ENCODE results near the gene ZNF91. TPM values are rescaled to one million over a fixed set of nuclear protein-coding genes. Genes with fewer than 3 reads are reported as not detected.
"Not testable (repeated sequence)": the region's sequence is repeated elsewhere in the genome, so short reads cannot be mapped to it uniquely, and the experiment has no call there.

ZNF91 gene
- total RNA-seq, 1 experiment from 2014 or later, result 7.5 TPM

DNA sequence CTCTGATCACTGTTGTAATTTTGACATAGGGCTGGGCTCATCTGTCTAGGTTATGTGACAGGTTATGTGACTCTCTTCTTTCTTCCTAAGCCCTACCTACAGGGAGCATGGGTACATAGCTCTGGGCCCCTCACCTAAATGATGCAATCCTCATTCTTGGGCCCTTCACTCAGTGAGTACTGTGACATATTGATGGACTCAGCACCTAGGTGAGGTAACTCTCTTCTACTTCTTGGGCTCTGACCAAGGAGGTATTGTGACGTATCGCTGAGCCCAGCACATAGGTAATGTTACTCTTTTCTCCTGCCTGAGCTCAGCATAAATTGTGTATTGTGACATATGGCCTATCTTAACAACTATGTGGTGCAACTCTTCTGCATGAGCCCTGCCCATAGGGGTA is 76.3 kb downstream of the ZNF91 start:
- not testable (repeated sequence) for DNase-seq (ENCODE audit: low read depth)

DNA sequence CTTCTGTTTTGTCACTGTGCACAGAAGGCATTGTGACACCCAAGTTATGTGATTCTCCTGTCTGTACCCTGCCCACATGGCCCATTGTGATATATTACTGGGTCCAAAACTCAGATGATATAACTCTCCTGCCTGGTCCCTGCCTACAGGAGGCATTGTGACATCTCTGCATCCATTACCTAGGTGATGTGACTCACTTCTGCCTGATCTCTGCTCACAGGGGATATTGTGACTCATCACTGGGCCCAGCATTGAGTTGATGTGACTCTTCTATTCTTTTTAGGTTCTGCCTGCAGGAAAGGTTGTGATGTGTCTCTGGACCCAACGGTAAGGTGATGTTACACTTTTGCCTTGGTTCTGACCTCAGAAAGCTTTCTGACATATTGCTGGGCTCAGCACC is 77.1 kb downstream of the ZNF91 start:
- DNase-seq (ENCODE audit: low read depth), result no peak

DNA sequence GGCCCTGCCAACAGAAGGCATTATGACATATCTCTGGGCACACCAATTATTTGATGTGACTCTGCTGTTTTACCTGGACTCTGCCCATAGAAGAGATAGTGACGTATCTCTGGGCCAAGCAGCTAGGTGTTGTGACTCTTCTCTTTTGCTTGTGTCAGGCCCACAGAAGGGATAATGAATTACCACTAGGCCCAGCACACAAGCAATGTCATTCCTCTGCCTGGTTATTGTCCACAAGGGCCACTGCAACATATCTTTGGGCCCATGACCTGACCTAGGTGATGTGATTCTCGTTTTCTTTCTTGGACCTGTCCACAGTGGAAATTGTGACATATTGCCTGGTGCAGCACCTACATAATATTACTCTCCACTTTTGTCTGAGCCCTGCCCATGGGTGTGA is 80.0 kb downstream of the ZNF91 start:
- DNase-seq (ENCODE audit: low read depth), result no peak

DNA sequence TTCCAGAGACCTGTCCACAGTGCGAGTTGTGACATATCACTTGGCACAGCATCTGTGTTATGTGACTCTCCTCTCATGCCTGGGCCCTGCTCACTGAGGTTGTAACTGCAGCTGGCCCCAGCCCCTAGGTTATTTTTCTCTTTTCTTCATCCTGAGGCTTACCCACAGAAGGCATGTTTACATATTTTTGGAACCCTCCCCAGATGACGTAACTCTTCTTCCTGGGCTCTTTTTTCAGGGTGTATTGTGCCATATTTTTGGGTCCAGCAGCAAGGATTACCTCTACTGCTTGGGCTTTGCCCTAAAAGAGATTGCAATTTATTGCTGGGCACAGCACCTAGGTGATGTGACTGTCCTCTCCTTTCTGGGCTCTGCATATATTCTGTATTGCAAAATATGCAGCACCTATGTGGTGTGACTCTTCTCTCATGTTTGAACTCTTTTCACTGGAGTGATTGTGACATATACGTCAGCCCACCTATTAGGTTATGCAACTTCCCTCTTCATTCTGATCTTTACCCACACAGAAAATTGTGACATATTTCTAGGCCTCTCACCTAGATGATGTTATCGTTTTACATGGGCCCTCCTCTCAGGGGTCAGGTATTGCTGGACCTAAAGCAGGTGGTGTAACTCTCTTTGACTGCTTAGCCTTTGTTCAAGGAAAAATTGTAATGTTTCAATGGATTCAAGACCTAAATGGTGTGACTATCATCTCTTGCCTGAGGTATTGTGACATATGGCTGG is 80.6 kb downstream of the ZNF91 start:
- DNase-seq (ENCODE audit: low read depth), result no peak

DNA sequence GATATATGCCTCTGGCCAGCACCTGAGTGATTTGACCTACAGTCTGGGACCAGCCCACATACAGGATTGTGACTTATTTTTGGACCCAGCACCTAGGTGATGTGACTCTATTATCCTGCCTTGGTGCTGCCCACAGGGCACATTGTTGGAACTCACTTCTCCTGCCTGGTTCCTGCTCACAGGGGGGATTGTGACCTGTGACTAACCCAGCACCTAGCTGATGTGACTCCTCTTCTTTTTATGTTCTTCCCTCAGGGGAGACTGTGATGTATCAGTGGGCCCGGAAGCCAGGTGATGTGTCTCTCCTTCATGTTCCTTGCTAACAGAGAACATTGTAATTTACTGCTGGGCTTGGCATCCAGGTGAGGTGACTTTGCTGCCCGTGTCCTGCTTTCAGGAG is 82.1 kb downstream of the ZNF91 start:
- DNase-seq (ENCODE audit: low read depth), result no peak

DNA sequence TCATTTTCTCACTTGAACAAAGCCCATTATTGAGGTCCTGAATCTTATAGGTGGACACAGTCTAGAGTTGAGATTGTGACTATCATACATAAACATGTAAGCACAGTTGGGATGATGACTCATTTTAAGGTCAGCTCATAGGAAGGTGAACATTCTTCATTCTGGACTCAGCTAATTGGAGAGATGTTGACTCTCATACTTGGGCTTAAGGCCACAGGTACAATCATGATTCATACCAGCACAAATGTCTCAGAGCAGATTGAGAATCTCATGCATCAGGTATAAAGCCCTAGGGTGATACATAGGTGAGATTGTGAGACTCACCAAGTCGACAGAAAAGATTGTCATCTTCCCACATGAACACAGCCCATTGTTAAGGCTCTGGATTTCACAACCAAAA is 82.8 kb downstream of the ZNF91 start:
- no peak for DNase-seq (ENCODE audit: low read depth)

DNA sequence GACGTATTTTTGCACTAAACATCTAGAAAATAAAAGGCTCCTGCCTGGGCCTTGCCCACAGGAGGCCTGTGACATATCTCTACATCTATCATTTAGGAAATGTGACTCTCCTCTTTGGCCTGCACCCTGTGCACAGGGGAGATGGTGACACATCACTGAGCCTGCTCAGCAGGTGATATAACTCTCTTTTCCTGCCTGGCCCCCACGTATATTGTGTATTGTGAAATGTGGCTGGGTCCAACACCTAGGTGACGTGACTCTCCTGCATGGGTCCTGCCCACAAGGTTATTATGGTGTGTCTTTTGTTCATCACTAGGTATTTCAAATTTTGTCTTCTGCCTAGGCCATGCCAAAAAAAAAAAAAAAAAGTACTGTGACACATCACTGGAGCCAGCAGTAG is 83.7 kb downstream of the ZNF91 start:
- DNase-seq (ENCODE audit: low read depth), result no peak

DNA sequence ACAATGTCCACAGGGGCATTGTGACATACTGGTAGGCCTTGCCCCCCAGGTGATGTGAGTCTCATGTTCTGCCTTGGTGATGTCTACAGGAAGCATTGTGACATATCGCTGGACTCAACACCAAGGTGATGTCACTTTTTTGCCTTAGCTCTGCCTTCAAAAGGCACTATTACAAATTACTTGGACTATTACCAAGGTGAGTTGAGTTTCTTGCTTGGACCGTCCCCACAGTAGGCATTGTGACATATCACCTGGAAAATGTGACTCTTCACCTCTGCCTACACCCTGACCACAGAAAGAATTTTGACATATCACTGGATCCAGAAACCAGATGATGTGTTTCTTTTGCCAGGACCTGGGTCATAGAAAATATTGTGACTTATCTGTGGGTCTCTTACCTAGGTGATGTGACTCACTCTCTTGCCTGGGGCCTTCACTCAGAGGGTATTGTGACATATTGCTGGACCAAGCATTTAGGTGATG is 84.5 kb downstream of the ZNF91 start:
- no peak for DNase-seq (ENCODE audit: low read depth)

DNA sequence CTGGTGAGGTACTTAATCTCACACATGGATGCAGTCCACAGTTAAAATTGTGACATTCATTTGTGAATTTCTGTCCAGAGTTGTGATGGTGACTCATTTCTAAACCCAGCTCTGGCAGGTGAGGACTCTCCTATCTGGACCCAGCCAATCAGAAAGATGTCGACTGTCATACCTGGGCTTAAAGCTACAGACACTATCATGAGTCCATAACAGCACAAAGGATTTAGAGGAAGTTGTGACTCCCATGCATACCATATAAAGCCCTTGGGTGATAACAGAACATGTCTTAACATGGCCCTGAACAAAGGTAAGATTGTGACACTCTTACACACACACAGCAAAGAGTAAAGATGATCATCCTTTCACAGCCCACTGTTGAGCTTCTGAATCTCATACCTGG is 85.3 kb downstream of the ZNF91 start:
- DNase-seq (ENCODE audit: low read depth), result no peak

DNA sequence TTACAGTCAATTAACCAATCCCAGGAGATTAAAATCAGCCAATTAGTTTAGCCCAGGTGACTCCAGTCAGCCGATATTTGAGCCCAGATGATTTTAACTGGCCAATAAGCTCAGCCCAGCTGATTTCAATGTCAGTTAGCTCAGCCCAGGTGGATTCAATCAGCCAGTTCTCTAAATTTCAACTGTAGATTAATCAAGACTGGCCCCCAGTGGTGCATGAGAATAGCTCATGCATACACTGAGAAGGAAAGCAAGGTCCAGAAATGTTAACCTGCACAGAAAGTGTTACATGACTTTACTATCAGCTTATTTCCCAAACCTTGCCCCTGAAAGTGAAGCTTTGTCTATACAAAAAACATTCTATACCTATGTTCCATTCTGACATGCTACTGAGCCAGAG is 89.7 kb downstream of the ZNF91 start:
- no peak for DNase-seq (ENCODE audit: low read depth)

DNA sequence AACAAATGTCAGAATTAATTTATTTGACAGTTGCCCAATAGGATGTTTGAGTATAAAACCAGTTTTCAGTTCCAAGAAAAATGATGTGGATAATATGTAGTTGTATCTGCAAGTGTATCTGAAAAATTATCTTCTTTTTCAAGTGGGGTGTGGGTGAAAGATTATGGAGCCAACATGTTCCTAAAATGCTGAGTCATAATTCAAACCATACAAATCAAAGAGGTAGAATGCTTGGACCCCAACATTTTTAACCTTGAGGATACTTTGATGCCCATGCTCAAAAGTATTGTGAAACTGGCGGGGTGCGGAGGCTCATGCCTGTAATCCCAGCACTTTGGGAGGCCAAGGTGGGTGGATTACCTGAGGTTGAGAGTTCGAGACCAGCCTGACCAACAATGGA is 91.0 kb downstream of the ZNF91 start:
- no peak for DNase-seq (ENCODE audit: low read depth)

DNA sequence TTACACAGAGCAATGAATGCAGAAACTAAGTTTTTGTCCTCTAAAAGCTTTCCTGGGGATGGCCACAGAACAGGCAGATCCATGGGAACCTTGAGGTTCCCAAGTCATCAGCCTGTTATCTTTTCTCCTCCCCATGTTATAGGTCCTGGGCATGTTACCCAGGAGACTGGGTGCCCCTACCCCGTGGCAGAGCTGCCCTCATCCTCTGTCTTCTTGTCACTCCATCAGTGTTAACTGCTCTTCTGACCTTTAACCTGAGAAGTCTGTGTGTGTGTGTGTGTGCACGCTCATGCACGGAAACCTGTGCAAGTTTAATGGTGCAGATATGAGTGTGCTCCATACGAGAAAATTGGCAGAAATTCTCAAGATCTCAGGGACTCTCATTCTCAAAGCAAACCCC is 101.1 kb downstream of the ZNF91 start:
- DNase-seq (ENCODE audit: low read depth), result no peak

DNA sequence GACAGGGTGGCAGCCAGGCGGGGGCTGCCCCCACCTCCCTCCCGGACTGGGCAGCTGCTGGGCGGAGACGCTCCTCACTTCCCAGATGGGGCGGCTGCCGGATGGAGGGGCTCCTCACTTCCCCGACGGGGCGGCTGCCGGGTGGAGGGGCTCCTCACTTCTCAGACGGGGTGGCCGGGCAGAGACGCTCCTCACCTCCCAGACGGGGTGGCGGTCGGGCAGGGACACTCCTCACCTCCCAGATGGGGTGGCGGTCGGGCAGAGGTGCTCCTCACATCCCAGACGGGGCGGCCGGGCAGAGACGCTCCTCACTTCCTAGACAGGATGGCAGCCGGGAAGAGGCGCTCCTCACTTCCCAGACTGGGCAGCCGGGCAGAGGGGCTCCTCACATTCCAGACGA is 105.3 kb downstream of the ZNF91 start:
- DNase-seq (ENCODE audit: low read depth), result not testable (repeated sequence)

Other genes with a start within 250 kb of the ZNF91 start
- gene ZNF724, start 145.1 kb downstream of the ZNF91 start, total RNA-seq (2014; rRNA removed; shearing (Covaris generic)), result 9.8 and 22.1 TPM in 2 replicates

Data from Daoy (cell line).